HepG2 (cell line): Measurements from ENCODE around the gene CES2. TPM values are rescaled to one million over a fixed set of nuclear protein-coding genes. Genes with fewer than 3 reads are reported as not detected.

ENCODE experiments used
- CERS6 ChIP-seq: sonication (generic); formaldehyde crosslinking; IDR thresholded peaks from 2 replicates; pipeline ENCODE4 v1.5.0; 2020; ENCODE audit warnings: missing genetic modification reagents
- GPBP1L1 ChIP-seq: sonication (generic); formaldehyde crosslinking; IDR thresholded peaks from 2 replicates; pipeline ENCODE4 v1.5.0; 2020; ENCODE audit warnings: mild to moderate bottlenecking, missing genetic modification reagents
- HNF4G ChIP-seq, 2 experiments: sonication (generic) in 1 of 2; formaldehyde crosslinking in 1 of 2; IDR thresholded peaks; 2 replicates each; pipeline versions ENCODE4 v1.4.0 to v1.6.1; 2011 to 2020; ENCODE audit warnings: borderline replicate concordance in 2 of 2, low read depth in 2 of 2, mild to moderate bottlenecking in 2 of 2, low read length in 1 of 2, missing genetic modification reagents in 1 of 2, moderate library complexity in 1 of 2
- HNRNPK ChIP-seq: fragments of 200-400 bp; formaldehyde crosslinking; IDR thresholded peaks from 2 replicates; pipeline ENCODE4 v1.6.1; 2018; ENCODE audit warnings: low read length, low read depth, moderate library complexity, mild to moderate bottlenecking; ENCODE audit not compliant: poor library complexity, severe bottlenecking
- KAT2B ChIP-seq: fragments of 150-350 bp; IDR thresholded peaks from 2 replicates; pipeline ENCODE4 v1.6.1; 2014; ENCODE audit warnings: low read depth, low read length, borderline replicate concordance
- POLR2A ChIP-seq, 2 experiments: IDR thresholded peaks; 2 replicates each; pipeline ENCODE4 v1.6.1; 2011; ENCODE audit warnings: low read depth in 2 of 2, low read length in 2 of 2, mild to moderate bottlenecking in 1 of 2, moderate library complexity in 1 of 2; ENCODE audit not compliant: insufficient read depth in 1 of 2
- YY1 ChIP-seq: IDR thresholded peaks from 2 replicates; pipeline ENCODE4 v1.6.1; 2011; ENCODE audit warnings: low read length, low read depth, moderate library complexity, mild to moderate bottlenecking; ENCODE audit not compliant: insufficient read depth, insufficient replicate concordance
- ZBTB34 ChIP-seq: sonication (generic); formaldehyde crosslinking; IDR thresholded peaks from 2 replicates; pipeline ENCODE4 v1.8.0; 2022; ENCODE audit warnings: mild to moderate bottlenecking, missing genetic modification reagents
- ZBTB39 ChIP-seq: sonication (generic); formaldehyde crosslinking; IDR thresholded peaks from 2 replicates; pipeline ENCODE4 v1.5.0; 2020; ENCODE audit warnings: missing genetic modification reagents
- ZFP37 ChIP-seq: sonication (generic); formaldehyde crosslinking; IDR thresholded peaks from 2 replicates; pipeline ENCODE4 v1.4.0; 2020; ENCODE audit warnings: missing genetic modification reagents, borderline replicate concordance
- ZMAT5 ChIP-seq: sonication (generic); formaldehyde crosslinking; IDR thresholded peaks from 2 replicates; pipeline ENCODE4 v1.5.0; 2020; ENCODE audit warnings: mild to moderate bottlenecking, low read depth, missing genetic modification reagents, borderline replicate concordance
- ZMYM3 ChIP-seq: sonication (generic); formaldehyde crosslinking; IDR thresholded peaks from 2 replicates; pipeline ENCODE4 v1.5.1; 2020; ENCODE audit warnings: mild to moderate bottlenecking, missing genetic modification reagents
- ZNF20 ChIP-seq: sonication (generic); formaldehyde crosslinking; IDR thresholded peaks from 2 replicates; pipeline ENCODE4 v1.4.0; 2020; ENCODE audit warnings: mild to moderate bottlenecking, moderate library complexity, missing genetic modification reagents
- ZNF296 ChIP-seq: sonication (generic); formaldehyde crosslinking; conservative IDR thresholded peaks from 2 replicates; pipeline ENCODE4 v1.5.0; 2020; ENCODE audit warnings: mild to moderate bottlenecking, missing genetic modification reagents
- ZNF432 ChIP-seq: sonication (generic); formaldehyde crosslinking; IDR thresholded peaks from 2 replicates; pipeline ENCODE4 v1.5.0; 2020; ENCODE audit warnings: missing genetic modification reagents, mild to moderate bottlenecking, borderline replicate concordance
- ZNF562 ChIP-seq: sonication (generic); formaldehyde crosslinking; IDR thresholded peaks from 2 replicates; pipeline ENCODE4 v1.8.0; 2022; ENCODE audit warnings: missing genetic modification reagents, borderline replicate concordance
- ZNF644 ChIP-seq: IDR thresholded peaks from 2 replicates; pipeline ENCODE4 v1.6.1; 2016; ENCODE audit warnings: low read depth
- ZNF709 ChIP-seq: sonication (generic); formaldehyde crosslinking; IDR thresholded peaks from 2 replicates; pipeline ENCODE4 v1.5.0; 2020; ENCODE audit warnings: mild to moderate bottlenecking, missing genetic modification reagents
- ZNF766 ChIP-seq: sonication (generic); formaldehyde crosslinking; IDR thresholded peaks from 2 replicates; pipeline ENCODE4 v1.5.0; 2020; ENCODE audit warnings: missing genetic modification reagents, borderline replicate concordance
- ZNF775 ChIP-seq: sonication (generic); formaldehyde crosslinking; IDR thresholded peaks from 2 replicates; pipeline ENCODE4 v1.4.0; 2020; ENCODE audit warnings: missing genetic modification reagents, mild to moderate bottlenecking, moderate library complexity, borderline replicate concordance
- ZNF878 ChIP-seq: sonication (generic); formaldehyde crosslinking; IDR thresholded peaks from 2 replicates; pipeline ENCODE4 v1.8.1; 2023; ENCODE audit warnings: mild to moderate bottlenecking, missing genetic modification reagents, moderate library complexity
- polyA plus RNA-seq, 8 experiments: library from polyadenylated mRNA; depleted of rRNA in 3 of 8; stranded (reverse) in 7 of 8; unstranded in 1 of 8; fragments of >200 nt; fragmentation: Illumina TruSeq in 4 of 8; extraction: Trizol in 4 of 8; gene quantifications; 2 replicates each; pipeline versions ENCODE4 v1.2.1 to v1.2.3, GENCODE V29; 2011 to 2016; ENCODE audit warnings: low read depth in 4 of 8, missing spikeins in 1 of 8, mixed read lengths in 1 of 8; ENCODE audit not compliant: insufficient read depth in 1 of 8
- total RNA-seq, 5 experiments: library from RNA; depleted of rRNA; stranded (reverse); fragments of >200 nt; fragmentation: Illumina TruSeq; extraction: Trizol; gene quantifications; 2 replicates each; pipeline ENCODE4 v1.2.3, GENCODE V29; 2016; ENCODE audit warnings: low read depth in 1 of 5

Gene CES2
- total and polyA plus RNA-seq, 2 of the 13 experiments (the other 11 are each of a cell fraction or from before 2014, with no cell fraction given): 50.6 to 63.8 TPM

- no peak for TF ChIP-seq ZBTB39 (CRISPR knock-in tag)
- TF ChIP-seq ZNF709 (CRISPR knock-in tag): peak; percentile 96
- no peak for TF ChIP-seq KAT2B
- no peak for TF ChIP-seq HNF4G (IDR thresholded peaks at IDR 0.05; ENCODE audit: borderline replicate concordance, low read depth, low read length)
- TF ChIP-seq HNF4G (CRISPR knock-in tag; IDR thresholded peaks at IDR 0.05; ENCODE audit: borderline replicate concordance, low read depth): peak; percentile 66; the same call in 1 of the 2 replicates
- no peak for TF ChIP-seq ZNF432 (CRISPR knock-in tag)
- peak; percentile 96 for TF ChIP-seq ZNF766 (CRISPR knock-in tag)
- TF ChIP-seq ZMAT5 (CRISPR knock-in tag): no peak
- peak; percentile 78 for TF ChIP-seq YY1
- peak; percentile 87 for TF ChIP-seq ZMYM3
- peak; percentile 85 to 93 for TF ChIP-seq POLR2A (IDR thresholded peaks at IDR 0.05; ENCODE audit: insufficient read depth in 1 of 2, low read depth in 2 of 2, low read length in 2 of 2)
- peak; percentile 84 for TF ChIP-seq CERS6
- TF ChIP-seq ZBTB34 (CRISPR knock-in tag): no peak; the same call in 1 of the 2 replicates
- TF ChIP-seq HNRNPK: peak; percentile 20
- TF ChIP-seq ZNF878 (CRISPR knock-in tag): no peak
- no peak for TF ChIP-seq GPBP1L1
- 0 out of 2 replicates have a peak, but pooled peaks have one; percentile 50 for TF ChIP-seq ZFP37
- no peak for TF ChIP-seq ZNF775
- TF ChIP-seq ZNF296: no peak; the same call in none of the 2 replicates
- no peak for TF ChIP-seq ZNF562
- TF ChIP-seq ZNF20 (CRISPR knock-in tag): peak; percentile 76; the same call in 1 of the 2 replicates
- TF ChIP-seq ZNF644: no peak
Observed at GRCh38 chr16:66934138-66934838, 1.0 kb upstream of the CES2 start, which contains the start of gene CIAO2B (continued).
